ENCODE measurements around the gene ZBTB32.

- TF ChIP-seq CTCF (IDR thresholded peaks at IDR 0.05) (no peak), POLR2AphosphoS5 (IDR thresholded peaks at IDR 0.05; ENCODE audit: low read depth, low read length) (no peak), ELF1 (IDR thresholded peaks at IDR 0.05) (no peak), MAX (IDR thresholded peaks at IDR 0.05; ENCODE audit: low read depth) (no peak), GABPA (IDR thresholded peaks at IDR 0.05; ENCODE audit: low read depth) (no peak), EZH2phosphoT487 (IDR thresholded peaks at IDR 0.05; ENCODE audit: borderline replicate concordance, low read depth) (no peak), TAF1 (IDR thresholded peaks at IDR 0.05; ENCODE audit: borderline replicate concordance, low read depth, low read length) (no peak; the same call in 1 of the 2 replicates), GATA2 (CRISPR knock-in tag; IDR thresholded peaks at IDR 0.05) (no peak), TCF12 (IDR thresholded peaks at IDR 0.05) (no peak)
- TF ChIP-seq, protein P1, sequence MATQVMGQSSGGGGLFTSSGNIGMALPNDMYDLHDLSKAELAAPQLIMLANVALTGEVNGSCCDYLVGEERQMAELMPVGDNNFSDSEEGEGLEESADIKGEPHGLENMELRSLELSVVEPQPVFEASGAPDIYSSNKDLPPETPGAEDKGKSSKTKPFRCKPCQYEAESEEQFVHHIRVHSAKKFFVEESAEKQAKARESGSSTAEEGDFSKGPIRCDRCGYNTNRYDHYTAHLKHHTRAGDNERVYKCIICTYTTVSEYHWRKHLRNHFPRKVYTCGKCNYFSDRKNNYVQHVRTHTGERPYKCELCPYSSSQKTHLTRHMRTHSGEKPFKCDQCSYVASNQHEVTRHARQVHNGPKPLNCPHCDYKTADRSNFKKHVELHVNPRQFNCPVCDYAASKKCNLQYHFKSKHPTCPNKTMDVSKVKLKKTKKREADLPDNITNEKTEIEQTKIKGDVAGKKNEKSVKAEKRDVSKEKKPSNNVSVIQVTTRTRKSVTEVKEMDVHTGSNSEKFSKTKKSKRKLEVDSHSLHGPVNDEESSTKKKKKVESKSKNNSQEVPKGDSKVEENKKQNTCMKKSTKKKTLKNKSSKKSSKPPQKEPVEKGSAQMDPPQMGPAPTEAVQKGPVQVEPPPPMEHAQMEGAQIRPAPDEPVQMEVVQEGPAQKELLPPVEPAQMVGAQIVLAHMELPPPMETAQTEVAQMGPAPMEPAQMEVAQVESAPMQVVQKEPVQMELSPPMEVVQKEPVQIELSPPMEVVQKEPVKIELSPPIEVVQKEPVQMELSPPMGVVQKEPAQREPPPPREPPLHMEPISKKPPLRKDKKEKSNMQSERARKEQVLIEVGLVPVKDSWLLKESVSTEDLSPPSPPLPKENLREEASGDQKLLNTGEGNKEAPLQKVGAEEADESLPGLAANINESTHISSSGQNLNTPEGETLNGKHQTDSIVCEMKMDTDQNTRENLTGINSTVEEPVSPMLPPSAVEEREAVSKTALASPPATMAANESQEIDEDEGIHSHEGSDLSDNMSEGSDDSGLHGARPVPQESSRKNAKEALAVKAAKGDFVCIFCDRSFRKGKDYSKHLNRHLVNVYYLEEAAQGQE (IDR thresholded peaks at IDR 0.05; ENCODE audit: low read depth, low read length), result no peak
- TF ChIP-seq, protein P2, sequence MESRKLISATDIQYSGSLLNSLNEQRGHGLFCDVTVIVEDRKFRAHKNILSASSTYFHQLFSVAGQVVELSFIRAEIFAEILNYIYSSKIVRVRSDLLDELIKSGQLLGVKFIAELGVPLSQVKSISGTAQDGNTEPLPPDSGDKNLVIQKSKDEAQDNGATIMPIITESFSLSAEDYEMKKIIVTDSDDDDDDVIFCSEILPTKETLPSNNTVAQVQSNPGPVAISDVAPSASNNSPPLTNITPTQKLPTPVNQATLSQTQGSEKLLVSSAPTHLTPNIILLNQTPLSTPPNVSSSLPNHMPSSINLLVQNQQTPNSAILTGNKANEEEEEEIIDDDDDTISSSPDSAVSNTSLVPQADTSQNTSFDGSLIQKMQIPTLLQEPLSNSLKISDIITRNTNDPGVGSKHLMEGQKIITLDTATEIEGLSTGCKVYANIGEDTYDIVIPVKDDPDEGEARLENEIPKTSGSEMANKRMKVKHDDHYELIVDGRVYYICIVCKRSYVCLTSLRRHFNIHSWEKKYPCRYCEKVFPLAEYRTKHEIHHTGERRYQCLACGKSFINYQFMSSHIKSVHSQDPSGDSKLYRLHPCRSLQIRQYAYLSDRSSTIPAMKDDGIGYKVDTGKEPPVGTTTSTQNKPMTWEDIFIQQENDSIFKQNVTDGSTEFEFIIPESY (IDR thresholded peaks at IDR 0.05; ENCODE audit: borderline replicate concordance, low read depth), result no peak
Observed at GRCh38 chr19:35740108-35740422, 35.7 kb downstream of the ZBTB32 start.
